Measurements from ENCODE around the gene PPP2R5A. TPM values are rescaled to one million over a fixed set of nuclear protein-coding genes. Genes with fewer than 3 reads are reported as not detected.

The PPP2R5A gene
- total RNA-seq, 3 donors from 2014 or later: 48.5 to 85.5 (median 57.4) TPM

GRCh38 chr1:212346601-212347000, 61.4 kb downstream of the PPP2R5A start:
- H3K36me3 ChIP-seq: no peaks in the 10 kb centered on the region
- no peaks in the 10 kb centered on the region for H3K27me3 ChIP-seq
- no peak overlapping the region for H3K27ac ChIP-seq
- TF ChIP-seq CTCF (IDR thresholded peaks at IDR 0.05): no peak
- no peak for TF ChIP-seq POLR2A (IDR thresholded peaks at IDR 0.05)
- TF ChIP-seq POLR2AphosphoS5 (IDR thresholded peaks at IDR 0.05): no peak
- H3K4me3 ChIP-seq: no peak overlapping the region
- DNase-seq (ENCODE audit: low spot score in 2 of 2): no peak
- H3K9me3 ChIP-seq: no peaks in the 10 kb centered on the region
- no peaks in the 10 kb centered on the region for H3K4me1 ChIP-seq
- intact Hi-C loops (cut with DNase I; ENCODE audit: low total_unique reads): no loop called here

GRCh38 chr1:212351588-212352362, 66.6 kb downstream of the PPP2R5A start:
- DNase-seq (ENCODE audit: low spot score in 2 of 2): no peak
- TF ChIP-seq CTCF (IDR thresholded peaks at IDR 0.05): no peak
- TF ChIP-seq POLR2AphosphoS5 (IDR thresholded peaks at IDR 0.05): no peak
- no peak for TF ChIP-seq POLR2A (IDR thresholded peaks at IDR 0.05)
- H3K27me3 ChIP-seq: no peaks in the 10 kb centered on the region
- intact Hi-C loops (cut with DNase I; ENCODE audit: low total_unique reads): no loop called here
- no peaks in the 10 kb centered on the region for H3K9me3 ChIP-seq
- H3K4me3 ChIP-seq: no peak overlapping the region
- H3K27ac ChIP-seq: no peak overlapping the region
- no peaks in the 10 kb centered on the region for H3K36me3 ChIP-seq
- H3K4me1 ChIP-seq: no peaks in the 10 kb centered on the region

- peaks cover 2% of the 10 kb centered on the region for H3K36me3 ChIP-seq
Measured at GRCh38 chr1:212353181-212353580, 68.0 kb downstream of the PPP2R5A start.

GRCh38 chr1:212354464-212354863, 69.3 kb downstream of the PPP2R5A start:
- no peak overlapping the region for H3K27ac ChIP-seq
- no peaks in the 10 kb centered on the region for H3K27me3 ChIP-seq
- H3K9me3 ChIP-seq: no peaks in the 10 kb centered on the region
- H3K4me1 ChIP-seq: no peaks in the 10 kb centered on the region
- TF ChIP-seq POLR2A (IDR thresholded peaks at IDR 0.05): no peak
- intact Hi-C loops (cut with DNase I; ENCODE audit: low total_unique reads): no loop called here
- no peak for DNase-seq (ENCODE audit: low spot score in 2 of 2)
- H3K4me3 ChIP-seq: no peak overlapping the region
- H3K36me3 ChIP-seq: peaks cover 3% of the 10 kb centered on the region

More at GRCh38 chr1:212353181-212353580, 68.0 kb downstream of the PPP2R5A start:
- no peak overlapping the region for H3K27ac ChIP-seq
- no peaks in the 10 kb centered on the region for H3K27me3 ChIP-seq
- H3K9me3 ChIP-seq: no peaks in the 10 kb centered on the region
- no peak overlapping the region for H3K4me3 ChIP-seq
- no peak for DNase-seq (ENCODE audit: low spot score in 2 of 2)
- intact Hi-C loops (cut with DNase I; ENCODE audit: low total_unique reads): no loop called here
- TF ChIP-seq POLR2A (IDR thresholded peaks at IDR 0.05) (no peak), CTCF (IDR thresholded peaks at IDR 0.05) (no peak), POLR2AphosphoS5 (IDR thresholded peaks at IDR 0.05) (no peak)
- no peaks in the 10 kb centered on the region for H3K4me1 ChIP-seq

- no peak for TF ChIP-seq CTCF (IDR thresholded peaks at IDR 0.05)
- no peak for TF ChIP-seq POLR2A (IDR thresholded peaks at IDR 0.05)
- no peak for TF ChIP-seq POLR2AphosphoS5 (IDR thresholded peaks at IDR 0.05)
- H3K27ac ChIP-seq: no peak overlapping the region
- H3K4me3 ChIP-seq: no peak overlapping the region
- no peaks in the 10 kb centered on the region for H3K9me3 ChIP-seq
- H3K36me3 ChIP-seq: peaks cover 4% of the 10 kb centered on the region
- intact Hi-C loops (cut with DNase I; ENCODE audit: low total_unique reads): no loop called here
- no peak for DNase-seq (ENCODE audit: low spot score in 2 of 2)
- H3K4me1 ChIP-seq: no peaks in the 10 kb centered on the region
- no peaks in the 10 kb centered on the region for H3K27me3 ChIP-seq
Measured at GRCh38 chr1:212355230-212355969, 70.2 kb downstream of the PPP2R5A start.

Data from breast epithelium (tissue), 4 donors.